Measurements from ENCODE around the gene ZNF740.
"Not testable (repeated sequence)": the region's sequence is repeated elsewhere in the genome, so short reads cannot be mapped to it uniquely, and the experiment has no call there.

Gene ZNF740

GRCh38 chr12:53173085-53173715 lies 7.3 kb upstream of the ZNF740 start:
- no peak for DNase-seq

DNA sequence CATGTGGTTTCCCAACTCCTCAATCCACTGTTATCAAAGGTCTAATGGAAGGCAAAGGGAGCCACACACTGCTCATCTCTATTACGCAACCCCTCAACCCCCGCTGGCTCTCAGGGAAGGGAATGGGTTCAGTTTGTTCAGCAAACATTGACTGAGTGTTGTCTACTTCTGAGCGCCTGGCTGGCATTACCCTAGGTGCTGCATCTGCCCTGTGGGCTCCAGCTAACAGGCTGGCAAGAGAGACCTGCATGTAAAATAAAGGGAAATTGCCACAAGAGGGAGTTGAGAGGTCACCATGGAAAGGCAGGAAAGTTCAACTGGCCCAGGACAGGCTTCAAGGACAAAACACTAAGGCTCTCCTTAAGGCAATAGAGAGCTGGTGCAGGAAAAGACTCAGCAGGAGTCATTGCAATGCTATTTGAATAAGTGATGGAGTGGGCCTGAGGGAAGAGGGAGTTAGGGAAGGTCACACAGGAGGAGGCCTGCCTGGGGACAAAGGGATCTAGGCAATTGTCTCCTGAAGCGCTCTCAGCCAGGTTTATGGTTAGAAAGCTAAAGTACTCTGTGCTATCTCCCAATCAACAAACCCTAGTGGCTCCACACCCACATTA lies 5.5 kb upstream of the ZNF740 start:
- no peak for DNase-seq

GRCh38 chr12:53176750-53177149 lies 3.8 kb upstream of the ZNF740 start:
- no peak for DNase-seq

- DNase-seq = not testable (repeated sequence)
Observed at GRCh38 chr12:53177447-53177846, 3.1 kb upstream of the ZNF740 start.

DNA sequence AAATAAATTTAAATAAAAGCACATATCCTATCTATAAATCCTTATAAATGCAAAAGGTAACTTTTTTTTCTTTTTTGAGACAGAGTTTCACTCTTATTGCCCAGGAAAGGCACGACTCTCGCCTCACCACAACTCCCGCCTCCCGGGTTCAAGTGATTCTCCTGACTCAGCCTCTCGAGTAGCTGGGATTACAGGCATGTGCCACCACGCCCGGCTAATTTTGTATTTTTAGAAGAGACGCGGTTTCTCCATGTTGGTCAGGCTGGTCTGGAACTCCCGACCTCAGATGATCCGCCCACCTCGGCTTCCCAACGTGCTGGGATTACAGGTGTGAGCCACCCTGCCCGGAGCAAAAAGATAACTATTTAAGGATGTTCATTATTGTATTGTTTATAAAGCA lies 1.7 kb upstream of the ZNF740 start:
- DNase-seq = not testable (repeated sequence)

DNA sequence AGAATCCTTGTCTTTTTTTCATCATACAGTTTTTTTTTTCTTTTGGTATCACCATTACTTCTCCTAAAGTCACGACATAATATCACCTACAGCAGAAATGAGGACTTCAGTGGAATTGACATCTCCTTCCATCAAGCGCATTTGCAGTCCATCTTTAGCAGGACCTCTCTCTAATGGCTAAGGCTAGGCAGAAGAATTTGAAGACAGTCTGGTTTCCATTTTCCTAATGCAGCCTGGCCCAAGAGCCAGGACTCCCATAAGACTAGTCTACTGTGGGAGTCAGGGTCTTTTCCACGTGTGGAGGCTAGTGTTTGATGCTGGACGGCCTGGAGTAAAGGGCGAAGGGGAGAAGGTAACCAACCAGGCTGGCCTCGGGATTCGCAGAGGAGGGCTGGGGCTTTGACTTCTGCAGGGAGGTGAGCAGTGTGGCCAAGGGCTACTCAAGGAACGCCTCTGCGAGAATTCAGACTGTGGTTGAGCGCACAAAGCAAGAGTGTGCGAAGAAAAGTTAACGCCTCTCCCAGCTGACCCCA lies 769 bp upstream of the ZNF740 start:
- DNase-seq = peak in 15 of 56 donors; percentile 35 to 70 (median 54)

DNA sequence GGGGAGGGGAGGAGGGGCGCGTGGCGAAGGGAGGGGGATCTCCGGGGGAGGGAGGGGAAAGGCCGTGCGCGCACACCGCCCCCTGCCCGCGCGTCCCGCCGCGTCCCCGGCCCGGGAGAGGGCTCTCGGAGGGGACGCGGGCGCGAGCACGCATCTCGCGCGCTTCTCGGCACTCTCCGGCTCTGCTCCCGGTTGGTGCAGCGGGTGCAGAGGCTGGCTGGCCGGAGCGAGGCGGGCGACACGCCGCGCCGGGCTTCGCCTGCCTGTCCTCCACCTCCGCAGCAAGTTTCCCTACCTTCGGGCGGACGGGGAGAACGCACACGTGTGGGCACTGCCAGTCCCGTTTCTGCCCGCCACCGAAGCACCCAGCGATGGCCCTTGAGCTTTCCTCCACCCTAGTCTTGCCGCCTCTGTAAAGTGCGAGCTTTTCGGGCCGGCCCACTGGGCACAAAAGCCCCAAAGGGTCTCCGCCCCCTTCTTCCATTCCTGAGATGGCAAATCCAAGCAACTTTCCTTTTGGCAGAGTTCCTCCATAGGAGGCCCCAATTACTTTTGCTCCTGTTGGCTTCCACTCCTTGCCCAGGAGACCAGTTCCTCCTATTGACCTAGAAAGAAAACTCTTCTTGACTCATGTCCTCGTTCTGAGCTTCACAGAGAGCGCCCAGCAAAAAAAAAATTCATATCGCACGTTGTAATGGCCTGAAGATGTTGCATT lies 566 bp downstream of the ZNF740 start:
- peak in 30 of 56 donors; percentile 56 to 89 (median 81) for DNase-seq

- DNase-seq = no peak
Observed at GRCh38 chr12:53181935-53182334, 1.4 kb downstream of the ZNF740 start.

DNA sequence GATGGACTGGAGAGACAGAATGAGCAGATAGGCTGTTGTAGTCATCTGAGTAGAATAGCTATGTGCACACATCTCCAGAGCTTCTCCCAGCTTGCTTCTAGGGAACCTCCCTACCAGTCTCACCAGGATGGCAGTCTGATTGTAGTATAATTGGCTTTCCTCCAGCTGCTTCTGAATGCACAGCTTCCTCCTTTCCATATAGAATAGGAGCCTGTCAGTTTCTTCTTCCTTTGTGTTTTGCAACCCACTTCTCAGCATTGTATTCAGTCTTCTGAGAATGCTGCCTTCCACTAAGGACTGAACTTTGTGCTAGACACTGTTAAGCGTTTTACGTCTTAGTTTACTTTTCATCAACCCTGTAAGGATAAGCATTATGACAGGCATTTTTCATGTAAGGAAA lies 2.4 kb downstream of the ZNF740 start:
- no peak for DNase-seq

DNA sequence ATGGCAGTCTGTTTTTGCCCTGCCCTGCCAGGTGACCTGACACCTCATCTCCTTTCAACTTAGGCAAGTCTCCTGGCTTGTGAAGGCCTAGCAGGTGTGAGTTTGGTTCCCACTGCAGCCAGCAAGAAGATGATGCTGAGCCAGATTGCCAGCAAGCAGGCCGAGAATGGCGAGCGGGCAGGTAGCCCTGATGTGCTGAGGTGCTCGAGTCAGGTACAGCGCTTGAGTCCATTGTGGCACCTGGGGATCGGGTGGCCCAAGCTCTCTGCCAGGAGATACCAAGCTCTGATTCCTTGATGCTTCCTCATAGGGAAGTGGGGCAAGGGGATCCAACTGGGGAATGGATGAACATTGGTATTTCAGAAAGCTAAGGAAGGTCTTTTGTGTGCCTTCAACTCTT lies 4.3 kb downstream of the ZNF740 start:
- no peak for DNase-seq

DNA sequence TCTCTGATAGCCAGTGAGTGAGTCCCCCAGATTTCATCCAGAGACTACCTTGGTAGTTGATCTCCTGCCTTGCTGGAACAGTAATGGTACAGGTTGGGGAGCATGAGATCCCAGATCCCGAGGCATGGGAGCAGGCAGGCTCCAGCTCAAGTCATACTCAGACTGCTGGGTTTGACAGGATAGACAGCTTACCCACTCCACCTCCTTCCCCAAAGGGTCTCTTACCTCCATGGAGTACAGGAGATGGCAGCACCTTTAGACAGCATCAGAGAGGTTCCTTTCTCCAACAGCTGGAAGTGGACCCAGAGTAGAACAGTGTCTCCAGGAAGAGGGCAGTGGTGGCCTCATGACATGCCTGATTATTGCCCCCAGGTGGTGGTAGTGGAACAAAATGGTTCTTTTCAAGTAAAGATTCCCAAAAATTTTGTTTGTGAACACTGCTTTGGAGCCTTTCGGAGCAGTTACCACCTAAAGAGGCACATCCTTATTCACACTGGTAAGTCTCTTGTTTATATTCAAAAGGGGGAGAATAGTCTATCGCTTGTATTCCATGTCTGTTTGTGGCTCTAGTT lies 5.1 kb downstream of the ZNF740 start:
- DNase-seq = no peak

DNA sequence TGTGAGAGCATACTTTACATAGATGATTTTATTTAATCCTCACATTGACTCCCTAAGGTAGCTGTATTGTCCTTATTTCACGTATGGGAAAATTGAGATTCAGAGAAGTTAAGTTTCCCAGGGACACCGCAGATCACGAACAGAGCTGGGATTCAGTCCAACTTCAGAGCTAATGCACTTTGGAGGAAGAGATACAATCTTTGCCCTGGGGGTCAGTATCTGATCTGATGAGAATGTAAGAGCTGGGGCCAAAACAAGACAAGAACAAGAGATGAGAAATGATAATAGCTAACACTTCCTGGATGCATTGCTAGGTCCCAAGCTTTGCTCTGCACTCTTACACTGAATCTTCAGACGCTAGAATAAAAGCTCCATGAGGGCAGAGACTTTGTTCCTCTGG lies 6.2 kb downstream of the ZNF740 start:
- DNase-seq = no peak

- DNase-seq = no peak
Observed at GRCh38 chr12:53187145-53187899, 6.8 kb downstream of the ZNF740 start.

DNA sequence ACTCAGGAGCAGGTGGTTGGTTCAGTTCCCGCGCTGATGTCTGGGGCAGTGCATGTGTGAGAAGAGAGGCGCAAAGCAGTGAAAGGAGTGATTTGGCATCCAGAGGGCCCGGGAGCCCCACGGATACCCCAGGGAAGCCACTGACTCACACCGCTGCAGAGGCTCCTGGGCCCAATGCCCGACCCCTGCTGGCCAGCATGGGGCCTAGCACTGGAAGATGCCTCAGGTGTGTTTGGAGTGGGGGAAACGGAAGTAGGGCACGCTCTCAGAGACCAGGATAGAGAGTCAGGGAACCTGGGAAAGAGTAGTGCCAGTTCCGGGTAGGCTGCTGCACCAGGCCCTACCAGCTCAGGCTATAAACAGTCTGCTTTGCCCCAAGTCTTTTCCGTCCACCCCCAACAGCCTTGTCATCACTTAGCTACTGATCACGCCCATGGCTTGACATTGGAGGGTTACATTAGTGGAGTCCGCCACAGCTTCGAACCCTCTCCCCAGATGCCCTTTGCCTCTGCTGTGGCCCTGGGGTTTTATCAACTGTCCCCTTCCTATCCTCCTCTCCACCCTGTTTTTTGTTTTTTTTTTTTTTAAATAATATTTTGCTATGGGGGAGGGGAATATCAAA lies 9.7 kb downstream of the ZNF740 start:
- peak in 5 of 56 donors; percentile 8 to 37 (median 15) for DNase-seq

- DNase-seq = no peak
Observed at GRCh38 chr12:53191096-53191884, 10.8 kb downstream of the ZNF740 start.

GRCh38 chr12:53191885-53192530 lies 11.5 kb downstream of the ZNF740 start:
- no peak for DNase-seq

DNA sequence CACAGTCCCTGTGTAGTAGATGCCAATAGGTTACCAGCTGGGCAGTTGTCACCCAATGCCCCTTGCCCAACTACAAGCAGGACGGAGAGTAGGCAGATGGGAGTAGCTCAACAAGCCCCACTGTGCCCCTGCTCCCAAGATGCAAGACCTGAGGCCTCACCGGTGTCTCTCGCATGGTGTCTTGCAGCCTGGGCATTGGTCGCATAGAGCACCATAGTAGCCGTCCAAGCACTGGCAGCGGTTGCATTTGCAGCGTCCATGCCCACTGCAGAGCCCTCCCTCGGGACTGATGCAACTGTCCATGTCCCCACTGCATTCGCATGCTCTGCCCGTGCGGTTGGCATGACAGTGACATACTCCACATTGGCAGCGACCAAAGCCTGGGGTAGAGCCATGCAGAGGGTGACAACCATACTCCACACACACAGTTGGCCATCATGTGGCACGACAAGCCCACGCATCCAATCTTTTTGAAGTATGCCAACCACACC lies 12.1 kb downstream of the ZNF740 start:
- DNase-seq = no peak

DNA sequence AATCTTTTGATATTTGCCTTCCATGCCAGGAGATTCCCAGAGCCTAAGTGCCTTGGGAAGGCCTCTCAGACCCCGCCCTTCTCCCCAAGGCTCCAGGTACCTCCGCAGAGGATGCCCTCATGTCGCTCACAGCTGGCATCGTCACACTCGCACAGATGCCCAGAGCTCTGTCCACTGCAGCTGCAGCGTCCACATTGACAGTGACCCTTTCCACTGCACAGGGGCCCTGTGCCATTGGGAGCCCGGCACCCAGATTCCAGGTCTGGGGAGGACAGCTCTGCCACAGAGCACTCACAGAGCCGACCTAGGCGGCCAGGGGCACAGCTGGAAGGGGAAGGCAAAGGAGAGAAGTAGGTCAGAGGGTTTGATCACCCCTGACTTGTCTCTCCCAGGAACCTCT lies 12.5 kb downstream of the ZNF740 start:
- DNase-seq = no peak

- DNase-seq = no peak
Observed at GRCh38 chr12:53193985-53194716, 13.6 kb downstream of the ZNF740 start.

All from nucleus accumbens (tissue), 56 donors.